GM10266 (cell line): ENCODE data around the gene SMC6.

Experiments
- DNase-seq: peaks from one replicate; pipeline ENCODE4 v3.0.0; 2012; ENCODE audit errors: extremely low spot score
- TF ChIP-seq, protein P1 (sequence below): IDR thresholded peaks from 2 replicates; pipeline ENCODE4 v1.5.1; 2012; ENCODE audit warnings: mild to moderate bottlenecking, low read depth; ENCODE audit not compliant: control insufficient read depth, insufficient read depth; ENCODE audit errors: missing control alignments

Gene SMC6

DNA sequence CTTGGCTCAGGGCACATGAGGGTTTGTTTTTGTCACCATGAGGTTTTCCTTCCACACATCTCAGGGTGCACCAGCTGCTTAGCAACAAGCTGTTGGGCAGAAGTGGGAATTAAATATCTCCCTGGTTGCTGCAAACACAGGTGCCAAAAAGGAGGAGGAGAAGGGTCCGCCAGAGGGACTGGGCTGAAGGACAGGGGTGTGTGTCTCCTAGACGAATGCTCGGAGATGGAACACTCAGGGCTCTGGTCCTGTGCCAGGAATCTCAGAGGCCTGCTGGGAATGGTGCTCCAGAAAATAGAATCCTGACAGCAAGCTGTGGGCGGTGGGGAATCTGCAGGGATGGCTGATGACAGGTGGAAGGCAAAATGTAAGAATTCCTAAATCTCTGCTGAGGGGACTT is 118.6 kb downstream of the SMC6 start:
- TF ChIP-seq, protein P1, sequence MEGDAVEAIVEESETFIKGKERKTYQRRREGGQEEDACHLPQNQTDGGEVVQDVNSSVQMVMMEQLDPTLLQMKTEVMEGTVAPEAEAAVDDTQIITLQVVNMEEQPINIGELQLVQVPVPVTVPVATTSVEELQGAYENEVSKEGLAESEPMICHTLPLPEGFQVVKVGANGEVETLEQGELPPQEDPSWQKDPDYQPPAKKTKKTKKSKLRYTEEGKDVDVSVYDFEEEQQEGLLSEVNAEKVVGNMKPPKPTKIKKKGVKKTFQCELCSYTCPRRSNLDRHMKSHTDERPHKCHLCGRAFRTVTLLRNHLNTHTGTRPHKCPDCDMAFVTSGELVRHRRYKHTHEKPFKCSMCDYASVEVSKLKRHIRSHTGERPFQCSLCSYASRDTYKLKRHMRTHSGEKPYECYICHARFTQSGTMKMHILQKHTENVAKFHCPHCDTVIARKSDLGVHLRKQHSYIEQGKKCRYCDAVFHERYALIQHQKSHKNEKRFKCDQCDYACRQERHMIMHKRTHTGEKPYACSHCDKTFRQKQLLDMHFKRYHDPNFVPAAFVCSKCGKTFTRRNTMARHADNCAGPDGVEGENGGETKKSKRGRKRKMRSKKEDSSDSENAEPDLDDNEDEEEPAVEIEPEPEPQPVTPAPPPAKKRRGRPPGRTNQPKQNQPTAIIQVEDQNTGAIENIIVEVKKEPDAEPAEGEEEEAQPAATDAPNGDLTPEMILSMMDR, result no peak
- DNase-seq, result no peak

DNA sequence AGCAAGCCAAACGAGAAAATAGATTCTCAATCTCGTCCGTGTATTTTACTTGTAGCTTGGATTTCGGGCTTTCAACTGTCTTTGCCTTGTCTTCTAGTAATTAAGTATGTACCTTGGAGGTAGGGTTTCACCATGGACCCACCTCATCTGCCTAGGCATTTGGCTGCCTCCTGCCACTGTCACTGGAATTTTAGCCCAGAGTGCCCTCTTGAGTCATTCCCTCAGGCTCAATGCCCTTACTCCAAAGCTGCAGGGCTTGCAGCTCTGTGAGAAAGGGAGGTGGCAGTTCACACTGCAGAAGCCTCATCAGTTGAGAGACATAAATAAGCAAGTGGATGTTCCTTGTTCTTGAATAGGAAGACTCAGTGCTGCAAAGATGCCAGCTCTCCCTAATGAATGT is 123.5 kb downstream of the SMC6 start:
- DNase-seq, result no peak

DNA sequence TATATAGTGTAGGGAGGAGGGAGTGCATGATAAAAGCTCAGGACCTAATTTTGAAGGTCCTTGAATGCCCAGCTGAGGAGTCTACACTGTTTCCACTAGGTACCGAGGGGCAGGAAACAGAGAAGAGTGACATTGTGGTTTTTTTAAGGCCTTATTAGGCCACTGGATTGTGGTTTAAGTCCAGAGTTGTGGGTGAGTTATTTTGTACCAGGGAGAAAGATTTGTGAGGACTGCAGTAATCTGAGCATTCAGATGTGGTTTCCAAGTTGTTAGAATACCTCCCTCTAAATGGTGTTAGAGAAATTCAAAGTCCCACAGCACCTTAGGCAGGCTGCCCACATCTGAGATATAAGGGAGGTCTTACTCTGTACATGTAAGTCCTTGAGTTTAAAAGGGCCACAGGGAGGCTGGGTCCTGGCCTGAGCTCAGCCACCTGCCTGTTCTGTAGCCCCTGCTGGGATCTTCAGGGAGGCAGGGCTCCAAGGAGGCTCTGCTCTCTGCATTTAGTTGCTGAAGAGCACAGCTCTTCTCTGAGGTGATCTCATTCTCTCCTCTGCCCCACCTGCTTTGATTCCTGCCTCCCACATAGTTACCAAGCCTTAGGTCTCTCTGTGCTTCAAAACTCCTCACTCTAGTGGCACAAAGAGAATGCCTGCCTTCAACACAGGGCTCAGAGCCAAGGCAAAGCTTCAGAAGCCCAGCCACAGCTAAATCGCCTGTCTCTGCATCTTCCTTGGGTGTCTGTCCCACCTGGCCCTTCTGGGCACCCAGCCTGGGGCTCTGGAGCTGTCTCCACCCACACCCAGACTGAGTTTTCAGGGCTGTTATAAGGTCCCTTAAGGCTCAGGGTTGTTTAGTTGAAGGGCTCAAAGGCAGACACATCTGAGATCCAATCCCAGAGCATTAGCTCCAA is 125.0 kb downstream of the SMC6 start:
- DNase-seq, result no peak
- TF ChIP-seq, protein P1, result no peak

More for the DNA sequence above, 123.5 kb downstream of the SMC6 start:
- TF ChIP-seq, protein P1, result no peak

DNA sequence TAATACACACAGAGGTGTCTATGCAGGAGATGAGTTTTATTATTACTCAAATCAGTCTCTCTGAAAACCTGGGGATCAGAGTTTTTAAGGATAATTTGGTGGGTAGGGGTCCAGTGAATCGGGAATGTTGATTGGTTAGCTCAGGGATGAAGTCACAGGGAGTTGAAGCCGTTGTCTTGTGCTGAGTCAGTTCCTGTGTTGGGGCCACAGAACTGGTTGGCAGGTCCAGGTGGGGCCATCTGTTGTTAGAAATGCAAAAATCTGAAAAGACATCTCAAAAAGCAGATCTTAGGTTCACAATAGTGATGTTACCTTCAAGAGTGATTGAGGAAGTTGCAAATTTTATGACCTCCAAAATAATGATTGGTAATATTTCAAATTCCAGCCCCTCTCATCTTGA is 126.2 kb downstream of the SMC6 start:
- no peak for DNase-seq
- TF ChIP-seq, protein P1, result no peak

DNA sequence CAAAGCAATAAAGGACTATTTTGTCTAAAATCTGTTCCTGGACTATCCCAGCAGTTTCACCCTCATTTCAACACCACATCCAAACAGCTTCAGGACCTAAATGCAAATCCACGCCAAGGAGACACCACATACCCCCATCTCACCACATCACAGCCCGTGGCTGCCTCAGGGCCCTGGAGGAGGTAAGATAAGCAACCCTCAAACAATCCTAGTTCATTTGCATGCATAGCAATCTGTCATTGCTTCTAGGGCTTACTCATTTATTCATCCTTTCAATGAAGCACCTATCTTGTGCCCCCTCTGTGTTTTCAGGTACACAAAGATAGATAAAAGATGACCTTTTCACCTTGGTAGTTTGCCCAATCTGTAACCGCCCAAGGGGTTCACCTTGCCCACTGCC is 126.6 kb downstream of the SMC6 start:
- DNase-seq, result no peak
- TF ChIP-seq, protein P1, result no peak

DNA sequence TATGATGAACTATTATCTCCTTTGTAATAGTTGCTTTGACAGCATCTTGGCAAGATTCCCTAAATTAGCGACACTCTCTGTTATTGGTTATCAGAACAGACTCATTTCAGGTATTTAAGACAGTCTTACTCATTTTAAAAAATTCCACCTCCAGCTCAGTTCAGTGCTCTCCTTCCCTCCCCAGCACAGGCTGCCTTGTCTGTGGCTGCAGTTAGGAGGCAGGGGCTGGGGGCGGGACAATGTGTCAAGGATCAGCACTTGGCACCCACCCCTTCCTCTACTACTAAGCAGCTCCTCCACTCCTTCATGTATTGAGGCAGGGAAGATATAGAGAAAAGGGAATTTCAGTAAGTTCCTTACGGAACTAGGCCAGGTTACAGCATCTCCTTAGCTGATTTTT is 128.2 kb downstream of the SMC6 start:
- TF ChIP-seq, protein P1, result no peak
- DNase-seq, result no peak

DNA sequence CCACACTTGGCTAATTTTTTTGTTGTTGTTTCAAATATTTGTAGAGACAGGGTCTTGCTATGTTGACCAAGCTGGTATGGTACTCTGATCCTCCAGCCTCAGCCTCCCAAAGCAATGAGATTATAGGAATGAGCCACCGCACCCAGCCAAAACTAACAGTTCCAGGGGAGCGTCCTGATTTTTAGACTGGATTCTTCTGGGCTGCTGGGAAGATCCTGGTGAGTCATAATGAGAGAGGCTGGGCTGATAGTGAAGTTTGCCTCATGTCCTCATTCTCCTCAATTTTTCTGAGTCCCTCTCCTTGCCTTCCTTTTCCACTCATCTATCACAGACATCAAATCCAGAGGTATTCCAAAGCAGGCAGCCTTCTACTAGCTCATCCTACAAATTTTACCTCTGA is 131.8 kb downstream of the SMC6 start:
- no peak for DNase-seq
- TF ChIP-seq, protein P1, result no peak
